Measurements from ENCODE around the gene SLFN5. TPM values are rescaled to one million over a fixed set of nuclear protein-coding genes. Genes with fewer than 3 reads are reported as not detected.

SLFN5 gene
- polyA plus RNA-seq, 1 of the 3 experiments (the other 2 are of a cell fraction), result 1.4 TPM

DNA sequence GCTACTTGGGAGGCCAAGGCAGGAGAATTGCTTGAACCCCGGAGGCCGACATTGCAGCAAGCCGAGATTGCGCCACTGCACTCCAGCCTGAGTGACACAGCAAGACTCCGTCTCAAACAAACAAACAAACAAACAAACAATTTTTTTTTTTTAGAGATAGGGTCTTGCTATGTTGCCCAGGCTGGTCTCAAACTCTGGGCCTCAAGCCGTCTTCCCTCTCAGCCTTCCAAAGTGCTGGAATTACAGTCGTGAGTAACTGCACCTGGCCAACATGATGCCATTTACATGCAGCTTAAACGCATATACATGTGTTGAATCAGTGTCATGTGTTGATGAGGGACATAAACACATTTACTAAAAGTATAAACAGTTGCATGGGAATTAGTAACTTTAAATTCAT lies 2.0 kb upstream of the SLFN5 start:
- Histone ChIP-seq H3K9me3 (no peaks in the 10 kb centered on the region), H2AFZ (ENCODE audit: low read depth) (no peak overlapping the region), H3K4me1 (ENCODE audit: control insufficient read depth in 1 of 2, insufficient read depth in 2 of 2, low read depth in 1 of 2, low read length in 1 of 2) (peaks cover 0 to 11% of the 10 kb centered on the region in 2 experiments; a peak in 1 of 4 replicates), H3K9me2 (no peaks in the 10 kb centered on the region), H3F3A (replicated peaks; ENCODE audit: insufficient read depth) (peaks cover 25% of the 10 kb centered on the region), H3K27ac (ENCODE audit: low read depth in 2 of 2, low read length in 1 of 2) (no peak overlapping the region), H3K27me3 (ENCODE audit: insufficient read depth) (peaks cover 2% of the 10 kb centered on the region; the same call in 1 of the 2 replicates), H3K36me3 (replicated peaks in 1 of 2; ENCODE audit: control insufficient read depth in 1 of 2, insufficient read depth in 2 of 2, low read length in 1 of 2) (no peaks in the 10 kb centered on the region), H3K4me2 (no peak overlapping the region), H3K4me3 (ENCODE audit: low read depth in 2 of 2, low read length in 1 of 2) (no peak overlapping the region), H4K20me1 (ENCODE audit: insufficient read depth) (no peaks in the 10 kb centered on the region), H3K79me2 (ENCODE audit: insufficient read depth) (peaks cover under 1% of the 10 kb centered on the region; the same call in 1 of the 2 replicates), H3K9ac (no peak overlapping the region)
- 72% methylated on average over 8 of the region's 8 CpGs for WGBS (ENCODE audit: low lambda C conversion rate)
- ChIA-PET POLR2A (no interaction called here), CTCF (no interaction called here)
- DNase-seq, result no peak
- TF ChIP-seq TEAD4 (IDR thresholded peaks at IDR 0.05; ENCODE audit: borderline replicate concordance, insufficient read depth) (no peak), MEF2A (IDR thresholded peaks at IDR 0.05; ENCODE audit: borderline replicate concordance, low read depth) (no peak)

DNA sequence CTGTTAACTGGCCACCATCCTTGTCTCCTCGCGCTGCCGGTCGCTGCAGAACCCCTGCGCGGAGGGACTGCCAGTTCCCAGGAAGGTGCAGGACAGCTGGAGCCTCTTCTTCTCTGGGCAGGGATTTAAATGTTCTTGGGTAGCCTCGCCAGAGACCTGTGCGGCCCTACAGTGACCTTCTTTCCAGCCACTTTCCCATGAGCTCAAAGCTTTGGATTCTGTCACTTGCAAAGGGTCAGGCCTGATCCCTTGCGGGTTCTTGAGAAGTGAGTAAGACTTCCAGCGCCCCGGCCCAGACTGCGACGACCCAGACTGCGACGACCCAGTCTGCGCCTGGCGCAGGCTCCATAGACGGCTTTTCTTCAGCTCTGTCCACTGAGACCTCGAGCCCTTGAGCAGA lies 1.4 kb upstream of the SLFN5 start:
- no peaks in the 10 kb centered on the region for H3K36me3 ChIP-seq (replicated peaks in 1 of 2; ENCODE audit: control insufficient read depth in 1 of 2, insufficient read depth in 2 of 2, low read length in 1 of 2)
- H4K20me1 ChIP-seq (ENCODE audit: insufficient read depth), result no peaks in the 10 kb centered on the region; the same call in 1 of the 2 replicates
- ChIA-PET POLR2A (no interaction called here), CTCF (no interaction called here)
- H3K27ac ChIP-seq (ENCODE audit: low read depth in 2 of 2, low read length in 1 of 2), result no peak overlapping the region
- no peak overlapping the region for H3K9ac ChIP-seq
- H2AFZ ChIP-seq (ENCODE audit: low read depth), result no peak overlapping the region
- H3F3A ChIP-seq (replicated peaks; ENCODE audit: insufficient read depth), result peaks cover 25% of the 10 kb centered on the region
- peaks cover 7% of the 10 kb centered on the region for H3K79me2 ChIP-seq (ENCODE audit: insufficient read depth)
- no peaks in the 10 kb centered on the region for H3K27me3 ChIP-seq (ENCODE audit: insufficient read depth)
- peaks cover 0 to 11% of the 10 kb centered on the region in 2 experiments; a peak in 1 of 4 replicates for H3K4me1 ChIP-seq (ENCODE audit: control insufficient read depth in 1 of 2, insufficient read depth in 2 of 2, low read depth in 1 of 2, low read length in 1 of 2)
- H3K9me3 ChIP-seq, result no peaks in the 10 kb centered on the region
- H3K4me2 ChIP-seq, result peak overlapping the region; percentile 94
- no peak for TF ChIP-seq YY1 (IDR thresholded peaks at IDR 0.05; ENCODE audit: low read depth)
- TF ChIP-seq GATA2 (CRISPR knock-in tag; IDR thresholded peaks at IDR 0.05), result no peak
- TF ChIP-seq FOXJ3 (CRISPR knock-in tag; IDR thresholded peaks at IDR 0.05), result no peak
- no peak for TF ChIP-seq SMC3 (IDR thresholded peaks at IDR 0.05; ENCODE audit: low read depth, low read length)
- no peak for TF ChIP-seq FOXM1 (IDR thresholded peaks at IDR 0.05; ENCODE audit: low read depth)
- TF ChIP-seq POLR2AphosphoS5 (IDR thresholded peaks at IDR 0.05; ENCODE audit: low read depth, low read length), result no peak
- no peak for TF ChIP-seq RCOR1 (IDR thresholded peaks at IDR 0.05; ENCODE audit: low read length)
- no peak for TF ChIP-seq JUND (IDR thresholded peaks at IDR 0.05)
- TF ChIP-seq, protein P1, sequence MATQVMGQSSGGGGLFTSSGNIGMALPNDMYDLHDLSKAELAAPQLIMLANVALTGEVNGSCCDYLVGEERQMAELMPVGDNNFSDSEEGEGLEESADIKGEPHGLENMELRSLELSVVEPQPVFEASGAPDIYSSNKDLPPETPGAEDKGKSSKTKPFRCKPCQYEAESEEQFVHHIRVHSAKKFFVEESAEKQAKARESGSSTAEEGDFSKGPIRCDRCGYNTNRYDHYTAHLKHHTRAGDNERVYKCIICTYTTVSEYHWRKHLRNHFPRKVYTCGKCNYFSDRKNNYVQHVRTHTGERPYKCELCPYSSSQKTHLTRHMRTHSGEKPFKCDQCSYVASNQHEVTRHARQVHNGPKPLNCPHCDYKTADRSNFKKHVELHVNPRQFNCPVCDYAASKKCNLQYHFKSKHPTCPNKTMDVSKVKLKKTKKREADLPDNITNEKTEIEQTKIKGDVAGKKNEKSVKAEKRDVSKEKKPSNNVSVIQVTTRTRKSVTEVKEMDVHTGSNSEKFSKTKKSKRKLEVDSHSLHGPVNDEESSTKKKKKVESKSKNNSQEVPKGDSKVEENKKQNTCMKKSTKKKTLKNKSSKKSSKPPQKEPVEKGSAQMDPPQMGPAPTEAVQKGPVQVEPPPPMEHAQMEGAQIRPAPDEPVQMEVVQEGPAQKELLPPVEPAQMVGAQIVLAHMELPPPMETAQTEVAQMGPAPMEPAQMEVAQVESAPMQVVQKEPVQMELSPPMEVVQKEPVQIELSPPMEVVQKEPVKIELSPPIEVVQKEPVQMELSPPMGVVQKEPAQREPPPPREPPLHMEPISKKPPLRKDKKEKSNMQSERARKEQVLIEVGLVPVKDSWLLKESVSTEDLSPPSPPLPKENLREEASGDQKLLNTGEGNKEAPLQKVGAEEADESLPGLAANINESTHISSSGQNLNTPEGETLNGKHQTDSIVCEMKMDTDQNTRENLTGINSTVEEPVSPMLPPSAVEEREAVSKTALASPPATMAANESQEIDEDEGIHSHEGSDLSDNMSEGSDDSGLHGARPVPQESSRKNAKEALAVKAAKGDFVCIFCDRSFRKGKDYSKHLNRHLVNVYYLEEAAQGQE (IDR thresholded peaks at IDR 0.05; ENCODE audit: low read depth, low read length), result no peak
- no peak for TF ChIP-seq EZH2phosphoT487 (IDR thresholded peaks at IDR 0.05; ENCODE audit: borderline replicate concordance, low read depth)
- TF ChIP-seq RFX5 (IDR thresholded peaks at IDR 0.05; ENCODE audit: low read length), result no peak
- TF ChIP-seq CHD2 (IDR thresholded peaks at IDR 0.05; ENCODE audit: low read length, partially characterized antibody), result no peak
- TF ChIP-seq TAF1 (IDR thresholded peaks at IDR 0.05; ENCODE audit: borderline replicate concordance, low read depth, low read length), result no peak
- TF ChIP-seq, protein P2, sequence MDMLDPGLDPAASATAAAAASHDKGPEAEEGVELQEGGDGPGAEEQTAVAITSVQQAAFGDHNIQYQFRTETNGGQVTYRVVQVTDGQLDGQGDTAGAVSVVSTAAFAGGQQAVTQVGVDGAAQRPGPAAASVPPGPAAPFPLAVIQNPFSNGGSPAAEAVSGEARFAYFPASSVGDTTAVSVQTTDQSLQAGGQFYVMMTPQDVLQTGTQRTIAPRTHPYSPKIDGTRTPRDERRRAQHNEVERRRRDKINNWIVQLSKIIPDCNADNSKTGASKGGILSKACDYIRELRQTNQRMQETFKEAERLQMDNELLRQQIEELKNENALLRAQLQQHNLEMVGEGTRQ (IDR thresholded peaks at IDR 0.05; ENCODE audit: borderline replicate concordance, low read depth, low read length), result no peak
- no peak for TF ChIP-seq GABPA (IDR thresholded peaks at IDR 0.05; ENCODE audit: low read depth)
- TF ChIP-seq, protein P3, sequence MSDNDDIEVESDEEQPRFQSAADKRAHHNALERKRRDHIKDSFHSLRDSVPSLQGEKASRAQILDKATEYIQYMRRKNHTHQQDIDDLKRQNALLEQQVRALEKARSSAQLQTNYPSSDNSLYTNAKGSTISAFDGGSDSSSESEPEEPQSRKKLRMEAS (IDR thresholded peaks at IDR 0.05; ENCODE audit: low read depth), result no peak
- TF ChIP-seq FOSL2 (IDR thresholded peaks at IDR 0.05; ENCODE audit: borderline replicate concordance, low read depth), result no peak
- no peak for DNase-seq
- H3K9me2 ChIP-seq, result no peaks in the 10 kb centered on the region
- WGBS (ENCODE audit: low lambda C conversion rate), result 92% methylated on average over 19 of the region's 19 CpGs
- H3K4me3 ChIP-seq (ENCODE audit: low read depth in 2 of 2, low read length in 1 of 2), result peak overlapping the region in 1 of 2 experiments; percentile 99; a peak in 1 of 4 replicates

Measured in SK-N-SH (cell line).